ENCODE results near the gene CAPN7.

Gene CAPN7

DNA sequence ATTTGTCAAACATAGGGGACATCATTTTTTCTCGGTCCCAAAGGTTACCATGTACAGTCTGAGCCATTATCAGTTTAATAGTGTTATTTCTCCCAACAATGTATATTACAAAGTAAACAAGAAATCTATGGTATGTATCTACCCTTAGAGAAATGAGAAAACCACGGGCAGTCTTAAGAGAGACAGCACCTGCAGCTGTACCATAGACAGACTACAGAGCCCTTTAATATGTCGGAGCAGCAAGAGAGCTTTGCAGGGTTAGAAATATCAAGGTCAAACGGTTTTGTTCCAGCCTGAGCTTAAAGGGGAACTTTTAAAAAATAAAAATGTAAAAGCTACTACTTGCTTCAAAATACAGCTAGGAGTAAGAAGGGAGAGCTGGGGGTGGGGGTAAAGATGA is 73.2 kb downstream of the CAPN7 start:
- no peak for DNase-seq

DNA sequence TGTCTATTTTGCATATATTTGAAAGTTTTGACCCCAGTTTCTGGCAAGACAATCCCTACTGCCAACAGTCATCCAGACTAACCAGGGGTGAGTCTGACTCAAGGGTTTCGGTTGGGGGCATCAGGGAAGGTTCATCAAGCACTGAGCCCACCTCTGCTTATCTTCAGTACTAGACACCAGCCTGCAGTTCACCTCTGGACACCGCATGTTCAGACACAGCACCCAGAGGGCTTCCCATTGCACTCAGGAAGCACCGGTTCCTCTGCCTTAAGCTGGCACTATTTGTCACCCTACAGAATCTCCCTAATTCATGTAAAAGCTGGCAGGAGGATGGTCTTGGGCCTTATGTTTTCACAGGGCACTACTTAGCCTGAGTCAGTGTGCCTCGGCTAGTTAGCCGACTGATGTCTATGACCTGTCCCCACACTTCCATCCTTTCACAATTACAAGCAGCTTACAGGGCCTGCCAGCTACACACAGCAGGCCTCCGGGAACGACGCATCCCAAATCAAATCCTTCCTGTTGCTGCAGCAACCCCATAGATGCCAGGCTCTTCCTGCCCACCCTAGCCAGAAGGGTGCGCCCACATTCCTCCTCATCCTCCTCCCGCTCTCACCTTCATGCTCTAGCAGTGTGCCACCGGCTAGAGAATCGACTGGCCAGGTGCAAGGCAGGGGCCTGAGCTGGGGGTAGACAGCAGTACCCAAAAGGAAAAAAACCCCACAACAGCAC is 73.8 kb downstream of the CAPN7 start:
- no peak for DNase-seq

DNA sequence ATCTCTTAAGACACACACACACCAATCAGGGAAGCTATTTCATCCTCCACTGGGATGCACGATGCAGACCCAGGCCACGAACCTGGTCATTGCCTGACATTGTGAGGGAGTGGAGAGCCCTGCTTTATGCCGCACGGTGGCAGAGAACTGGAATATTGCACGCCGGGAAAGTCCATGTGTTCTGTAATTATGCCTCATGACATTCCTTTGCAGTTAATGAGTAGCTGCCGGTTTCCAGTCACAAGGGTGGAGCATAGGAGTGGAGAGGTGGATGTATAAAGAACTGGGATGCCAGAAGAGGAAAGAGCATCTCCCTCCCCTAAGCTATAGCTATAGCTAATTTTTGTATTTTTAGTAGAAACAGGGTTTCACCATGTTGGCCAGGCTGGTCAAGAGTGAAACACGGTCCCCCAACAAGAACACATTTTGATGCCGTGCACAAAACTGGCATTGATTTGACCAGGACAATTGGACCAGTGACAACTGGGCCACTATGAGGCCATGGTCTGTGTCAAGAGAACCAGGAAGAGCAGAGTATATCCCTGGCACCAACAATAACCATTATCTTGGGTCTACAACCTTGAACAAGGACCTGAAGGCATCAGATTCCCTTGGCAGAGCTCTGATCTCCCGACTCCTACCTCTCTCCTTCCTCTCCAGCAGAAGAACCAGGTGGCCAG is 74.9 kb downstream of the CAPN7 start:
- no peak for DNase-seq

DNA sequence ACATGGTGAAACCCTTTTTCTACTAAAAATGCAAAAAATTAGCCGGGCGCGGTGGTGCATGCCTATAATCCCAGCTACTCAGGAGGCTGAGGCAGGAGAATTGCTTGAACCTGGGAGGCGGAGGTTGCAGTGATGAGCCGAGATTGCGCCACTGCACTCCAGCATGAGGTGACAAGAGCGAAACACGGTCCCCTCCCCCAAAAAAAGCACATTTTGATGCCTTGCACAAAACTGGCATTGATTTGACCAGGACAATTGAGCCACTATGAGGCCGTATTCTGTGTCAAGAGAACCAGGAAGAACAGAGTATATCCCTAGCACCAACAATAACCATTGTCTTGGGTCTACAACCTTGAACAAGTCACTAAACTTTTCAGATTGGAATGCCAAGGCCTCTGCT is 75.8 kb downstream of the CAPN7 start:
- DNase-seq, result no peak

DNA sequence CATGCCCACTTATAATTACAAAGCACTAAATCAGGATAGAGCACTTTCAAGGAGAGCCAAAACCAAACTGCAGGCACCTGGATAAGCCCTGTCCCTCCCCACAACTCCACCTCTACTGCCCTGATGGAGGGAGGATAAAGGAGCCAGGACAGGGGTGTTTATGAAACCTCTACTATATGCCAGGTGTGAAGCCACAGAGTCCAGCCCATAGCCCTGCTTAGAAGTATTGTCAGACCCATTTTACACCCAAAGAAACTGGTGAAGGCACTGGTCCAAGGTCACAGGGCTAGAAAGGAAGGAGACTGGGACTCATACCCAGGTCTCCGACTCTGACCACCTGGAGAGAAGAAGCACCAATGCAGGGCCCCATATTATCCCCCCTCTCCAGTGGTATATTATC is 77.7 kb downstream of the CAPN7 start:
- no peak for DNase-seq

DNA sequence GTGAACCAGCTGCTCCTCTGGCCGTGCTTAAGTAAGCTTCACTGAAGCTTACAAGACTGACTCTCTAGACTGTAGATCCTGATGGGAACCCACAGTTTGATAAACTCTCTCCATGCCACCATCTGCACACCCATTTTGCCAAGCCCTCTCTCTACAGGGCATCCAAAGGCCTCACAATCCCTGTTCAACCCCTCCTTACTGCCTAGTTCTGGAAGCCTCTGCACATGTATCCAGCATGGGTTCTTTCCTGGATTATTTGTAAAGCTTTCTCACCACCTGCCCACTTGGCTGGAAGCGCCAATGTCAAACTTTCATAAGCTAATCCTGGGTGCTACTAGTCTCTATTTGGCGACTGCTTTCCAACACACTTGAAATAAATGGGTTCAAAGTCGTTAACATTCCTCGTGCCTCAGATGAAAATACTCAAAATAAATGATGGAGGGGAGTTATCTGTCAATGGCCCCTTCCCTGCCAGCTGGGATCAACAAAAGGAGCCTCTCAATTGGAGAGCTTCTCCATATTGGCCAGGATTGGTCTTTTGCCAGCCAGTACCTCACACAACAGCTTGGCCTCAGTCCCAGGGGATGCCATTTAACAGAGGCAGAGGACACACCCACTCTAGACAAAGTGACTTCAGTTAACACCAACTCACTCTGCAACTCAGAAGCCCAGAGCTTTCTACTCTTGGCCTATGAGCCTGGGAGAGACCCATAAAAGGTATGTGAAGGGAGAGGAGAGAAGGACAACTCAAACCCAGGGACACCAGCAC is 78.3 kb downstream of the CAPN7 start:
- DNase-seq, result no peak

DNA sequence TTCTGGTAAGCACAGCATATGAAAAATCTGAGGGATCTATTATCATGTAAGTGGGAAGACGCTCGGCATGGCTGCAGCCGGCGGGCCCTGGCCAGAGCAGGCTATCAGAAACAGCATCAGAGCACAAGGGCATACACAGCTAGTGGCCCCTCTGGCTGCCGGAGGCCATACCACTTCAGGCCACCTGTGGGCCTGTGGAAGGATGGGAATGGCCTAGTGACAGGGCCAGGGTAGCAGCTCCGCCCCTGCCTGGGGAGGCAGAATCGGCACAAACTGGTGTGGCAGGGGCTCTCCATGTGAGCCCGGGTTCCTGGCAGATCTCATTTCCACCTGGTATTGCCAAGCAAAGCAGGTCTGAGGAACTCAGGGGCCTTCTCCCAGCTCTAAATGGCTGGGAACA is 80.0 kb downstream of the CAPN7 start:
- no peak for DNase-seq

DNA sequence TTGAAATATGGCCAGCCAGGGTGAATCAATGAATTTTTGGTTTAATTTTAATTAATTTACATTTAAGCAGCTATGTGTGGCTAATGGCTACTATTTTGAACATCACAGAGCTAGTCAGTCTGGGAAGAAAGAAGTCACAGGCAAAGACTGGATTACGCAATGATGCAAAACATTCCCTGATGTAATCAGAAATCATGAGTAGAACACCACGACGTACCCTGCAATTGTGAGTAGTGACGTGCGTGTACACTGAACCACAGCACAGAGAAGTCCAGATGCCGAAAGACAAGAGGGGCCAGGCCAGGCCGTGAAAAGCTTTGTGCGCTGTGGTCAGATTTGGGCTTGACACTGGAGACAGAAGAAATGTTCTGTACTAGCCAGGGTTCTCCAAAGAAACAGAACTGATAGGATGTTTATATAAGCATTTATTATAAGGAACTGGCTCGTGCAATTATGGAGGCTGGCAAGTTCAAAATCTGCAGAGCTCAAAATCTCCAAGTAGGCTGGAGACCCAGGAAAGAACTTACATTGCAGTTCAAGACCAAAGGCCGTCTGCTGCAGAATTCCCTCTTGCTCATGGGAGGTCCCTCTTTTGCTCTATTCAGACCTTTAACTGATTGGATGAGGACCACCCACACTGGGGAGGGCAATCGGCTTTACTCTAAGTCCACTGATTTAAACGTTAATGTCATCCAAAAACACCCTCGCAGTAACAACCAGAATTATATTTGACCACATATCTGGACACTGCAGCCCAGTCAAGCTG is 81.7 kb downstream of the CAPN7 start:
- no peak for DNase-seq

DNA sequence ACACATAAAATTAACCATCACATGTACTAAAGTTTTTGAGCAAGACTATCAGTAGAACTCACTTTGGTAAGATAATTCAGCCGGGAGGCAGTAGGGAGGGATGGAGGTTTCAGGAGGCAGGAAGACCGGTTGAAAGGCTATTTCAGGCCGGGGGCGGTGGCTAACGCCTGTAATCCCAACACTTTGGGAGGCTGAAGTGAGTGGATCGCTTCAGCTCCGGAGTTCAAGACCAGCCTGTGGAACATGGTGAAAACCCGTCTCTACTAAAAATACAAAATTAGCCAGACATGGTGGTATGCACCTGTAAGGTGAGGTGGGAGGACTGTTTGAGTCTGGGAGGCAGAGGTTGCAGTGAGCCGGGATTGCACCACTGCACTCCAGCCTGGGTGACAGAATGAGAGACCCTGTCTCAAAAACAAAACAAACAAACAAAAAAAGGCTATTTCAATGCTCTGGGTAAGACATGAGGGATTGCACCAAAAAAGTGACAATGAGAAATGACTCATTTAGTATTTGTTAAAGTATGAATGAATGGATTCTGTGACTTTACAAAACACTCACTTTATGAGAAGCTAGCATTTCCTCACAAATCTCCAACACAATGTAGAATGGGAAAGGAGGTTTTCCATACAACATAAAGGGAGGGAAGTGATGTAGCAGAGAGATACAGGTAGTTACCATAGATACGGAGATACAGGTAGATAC is 82.4 kb downstream of the CAPN7 start:
- no peak for DNase-seq

DNA sequence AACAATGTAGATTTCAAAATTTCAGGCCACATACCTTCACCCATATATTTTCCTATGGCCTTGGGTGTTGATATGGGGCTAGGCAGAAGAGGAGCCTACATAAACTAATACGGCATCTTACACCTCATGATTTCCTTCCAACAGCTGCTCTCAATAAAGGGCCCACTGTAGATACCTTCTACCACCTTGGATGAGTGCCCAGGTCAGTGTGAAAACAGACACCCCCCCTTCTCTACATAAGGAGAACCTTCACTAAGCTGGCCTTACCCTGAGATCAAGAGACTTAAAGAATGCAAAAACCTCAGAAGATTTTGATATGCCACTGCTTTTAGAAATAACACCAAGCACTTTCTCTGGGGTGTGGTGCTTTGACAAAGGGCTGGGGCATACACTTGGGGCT is 83.6 kb downstream of the CAPN7 start:
- no peak for DNase-seq

DNA sequence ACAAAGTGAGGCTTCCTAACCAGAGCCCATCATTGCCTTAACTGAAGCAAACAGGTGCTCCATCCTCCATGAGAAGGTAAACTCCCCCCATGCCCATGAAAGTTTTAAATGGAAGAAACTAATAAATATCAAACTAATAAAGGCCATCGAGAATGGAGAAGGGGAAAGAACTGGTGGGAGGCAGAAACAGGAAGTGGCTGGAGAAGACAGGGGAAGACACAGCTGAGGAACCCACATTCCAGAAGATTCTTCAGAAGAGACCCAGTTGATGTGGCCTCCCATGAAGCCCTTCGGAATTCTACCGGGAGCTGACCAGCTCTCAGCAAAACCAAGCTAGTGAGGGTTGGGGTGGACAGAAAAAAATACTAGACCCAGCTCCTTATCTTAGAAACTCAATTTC is 84.7 kb downstream of the CAPN7 start:
- DNase-seq, result no peak

DNA sequence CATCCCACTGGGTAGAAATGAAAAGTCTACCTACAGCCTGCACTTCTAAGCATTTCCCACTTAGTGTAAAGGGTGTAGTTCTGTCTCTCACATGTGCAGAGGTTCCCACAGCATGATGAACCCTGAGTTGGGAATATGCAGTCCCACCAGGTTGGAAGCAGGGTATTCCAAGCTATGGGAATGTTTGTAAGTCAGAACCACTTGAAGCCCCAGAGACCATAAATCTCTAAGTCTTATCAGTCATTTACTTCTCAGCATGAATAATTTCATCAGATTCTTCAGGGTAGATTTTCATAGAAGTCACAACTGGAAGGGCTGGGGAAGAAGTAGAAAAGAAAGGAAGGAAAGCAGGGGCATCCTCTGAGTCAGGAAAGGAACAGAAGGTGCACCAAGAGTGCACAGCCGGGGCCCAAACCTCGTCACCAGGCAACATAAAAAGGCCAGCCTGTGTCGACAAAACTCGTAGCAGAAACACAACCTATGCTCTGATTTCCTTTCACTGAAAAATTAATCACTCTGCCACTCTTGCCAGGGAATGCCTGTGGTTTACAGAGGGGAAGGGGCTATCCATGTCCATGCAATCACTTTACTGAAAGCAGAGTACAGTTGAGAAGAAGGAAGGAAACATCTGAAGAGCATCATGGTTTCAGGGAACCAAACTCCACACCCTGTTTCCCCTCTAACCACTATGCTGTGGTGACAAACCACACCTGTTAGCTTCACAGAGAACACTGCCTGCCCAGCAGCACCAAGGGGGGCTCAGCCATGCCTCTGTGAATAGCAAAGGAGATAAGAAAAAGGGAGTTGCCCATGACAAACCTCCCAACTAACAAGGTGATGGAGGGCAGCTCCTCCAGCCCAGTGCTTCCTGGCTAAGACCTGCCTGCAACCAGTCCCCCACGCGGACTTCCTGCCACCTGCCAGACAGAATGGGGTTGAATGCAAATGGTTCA is 85.8 kb downstream of the CAPN7 start:
- peak; percentile 59 for DNase-seq

DNA sequence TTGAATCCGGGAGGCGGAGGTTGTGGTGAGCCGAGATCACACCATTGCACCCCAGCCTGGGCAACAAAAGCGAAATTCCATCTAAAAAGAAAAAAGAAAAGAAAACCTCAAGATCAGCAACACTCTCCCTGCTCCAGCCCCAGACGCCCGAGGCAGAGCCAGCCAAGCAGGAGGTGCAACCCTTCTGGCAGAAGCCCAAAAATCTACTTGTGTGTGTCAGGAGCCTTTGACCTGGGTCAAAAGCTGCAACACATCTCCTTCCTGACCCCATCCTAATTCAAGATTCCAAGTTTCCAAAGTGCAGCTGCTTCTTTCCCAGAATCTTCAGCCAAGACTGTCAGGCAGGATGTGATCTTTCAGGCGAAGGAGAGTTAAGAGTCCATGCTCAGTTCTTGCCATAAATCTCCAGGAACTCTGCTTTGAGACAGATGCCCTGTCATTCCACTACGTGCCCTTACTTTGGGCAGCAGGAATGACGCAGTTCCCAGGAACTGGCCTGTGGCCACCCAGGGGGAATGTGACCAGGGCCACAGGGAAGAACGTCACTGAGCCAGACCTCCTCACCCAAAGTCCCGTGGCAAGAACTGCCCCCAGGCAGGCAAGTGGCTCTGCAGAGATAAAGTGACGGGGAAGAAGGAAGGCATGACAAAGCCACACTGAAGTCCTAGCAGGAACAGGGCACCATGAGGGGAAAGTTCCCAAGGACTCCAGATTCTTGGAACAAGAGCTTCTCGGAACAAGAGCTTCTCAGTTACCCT is 86.9 kb downstream of the CAPN7 start:
- no peak for DNase-seq

DNA sequence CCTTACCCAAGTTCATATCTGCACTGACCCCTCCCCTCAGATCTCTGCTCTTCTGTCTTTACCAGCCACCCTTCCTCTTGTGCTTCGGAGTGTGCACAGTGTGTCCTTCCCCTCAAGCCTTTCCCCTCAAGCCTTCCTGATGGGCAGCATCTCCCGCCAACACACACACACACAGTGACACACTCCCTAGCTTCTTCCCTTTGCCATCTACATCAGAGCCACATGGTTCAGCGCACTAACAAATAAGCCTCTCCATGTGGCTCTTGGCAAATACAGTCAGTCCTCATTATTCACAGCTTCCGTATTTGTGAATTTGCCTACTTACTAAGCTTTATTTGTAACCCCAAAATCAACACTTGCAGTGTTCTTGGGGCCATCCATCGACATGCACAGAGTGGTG is 88.9 kb downstream of the CAPN7 start:
- no peak for DNase-seq

DNA sequence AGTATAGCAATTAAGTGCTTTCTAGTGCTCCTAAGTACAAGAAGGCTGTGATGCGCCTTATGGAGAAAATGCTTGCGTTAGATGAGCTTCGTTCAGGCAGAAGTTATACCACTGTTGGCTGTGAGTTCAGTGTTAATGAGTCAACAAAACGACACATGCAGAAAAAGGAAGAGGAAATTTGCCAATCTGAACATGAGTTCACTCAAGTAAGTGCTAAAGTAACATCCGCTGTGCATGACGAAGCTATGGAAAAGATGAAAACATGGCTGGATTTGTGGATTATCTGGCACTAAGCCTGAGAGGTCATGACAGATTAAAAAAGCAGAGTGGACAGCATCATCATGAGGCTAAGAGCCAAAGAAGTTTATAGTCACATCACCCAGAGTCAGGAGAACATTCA is 89.5 kb downstream of the CAPN7 start:
- no peak for DNase-seq

DNA sequence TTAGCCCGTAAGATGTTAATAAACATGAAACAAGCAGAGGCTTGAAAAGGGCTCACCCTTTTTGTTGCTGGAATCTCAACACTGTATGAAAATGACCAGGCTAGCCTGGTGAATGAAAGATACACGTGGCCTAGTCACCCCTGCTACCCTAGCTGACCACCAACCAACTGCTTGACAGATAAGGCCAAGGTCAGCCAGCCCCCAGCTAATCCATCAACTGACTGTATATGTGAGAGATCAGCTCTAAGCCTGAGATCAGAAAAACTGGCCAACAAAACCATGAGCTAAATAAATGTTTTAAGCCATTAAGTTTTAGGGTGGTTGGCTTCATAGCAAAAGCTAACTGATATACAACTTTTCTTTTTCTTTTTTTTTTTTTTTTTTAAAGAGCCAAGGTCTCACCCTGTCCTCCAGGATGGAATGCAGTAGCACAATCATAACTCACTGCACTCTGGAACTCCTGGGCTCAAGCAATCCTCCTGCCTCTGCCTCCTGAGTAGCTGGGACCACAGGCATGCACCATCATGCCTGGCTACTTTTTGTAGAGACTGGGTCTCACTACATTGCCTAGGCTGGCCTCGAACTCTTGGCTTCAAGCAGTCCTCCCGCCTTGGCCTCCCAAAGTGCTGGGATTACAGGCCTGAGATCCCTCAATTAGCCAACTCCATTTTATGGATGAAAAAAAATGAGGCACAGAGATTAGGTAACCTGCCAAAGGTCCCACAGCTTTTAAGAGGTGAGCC is 91.7 kb downstream of the CAPN7 start:
- DNase-seq, result no peak

DNA sequence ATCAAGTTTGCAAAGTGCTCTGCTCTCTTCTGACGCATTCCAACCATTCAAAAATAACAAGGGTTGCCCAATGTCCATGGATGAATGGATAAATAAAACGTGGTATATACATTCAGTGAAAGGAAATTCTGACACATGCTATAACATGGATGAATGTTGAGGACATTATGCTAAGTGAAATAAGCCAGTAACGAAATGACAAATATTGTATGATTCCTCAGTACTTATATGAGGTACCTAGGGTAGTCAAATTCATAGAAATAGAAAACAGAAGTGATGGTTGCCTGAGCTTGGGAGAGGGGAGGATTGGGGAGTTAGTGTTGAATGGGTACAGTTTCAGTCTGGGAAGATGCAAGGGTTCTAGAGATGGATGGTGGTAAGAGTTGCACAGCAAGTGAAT is 92.5 kb downstream of the CAPN7 start:
- DNase-seq, result no peak

DNA sequence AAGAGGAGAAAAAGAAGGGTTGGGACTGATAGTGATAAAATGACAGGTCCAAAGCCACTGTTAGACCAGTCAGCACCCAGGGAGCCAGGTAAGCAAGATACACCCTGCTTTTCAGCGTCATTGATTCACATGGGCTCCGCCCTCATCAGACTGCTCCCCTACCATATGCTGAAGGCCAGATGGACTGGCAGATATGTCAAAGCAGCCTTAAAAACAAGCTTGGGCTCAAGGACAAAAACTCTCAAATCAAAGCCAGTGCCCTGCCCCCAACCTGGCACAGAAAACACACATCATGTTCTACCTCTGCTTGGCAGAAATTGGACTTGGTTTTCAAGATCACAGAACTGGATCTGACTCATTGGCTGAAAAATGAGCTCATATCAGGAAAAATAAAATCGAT is 93.0 kb downstream of the CAPN7 start:
- no peak for DNase-seq

DNA sequence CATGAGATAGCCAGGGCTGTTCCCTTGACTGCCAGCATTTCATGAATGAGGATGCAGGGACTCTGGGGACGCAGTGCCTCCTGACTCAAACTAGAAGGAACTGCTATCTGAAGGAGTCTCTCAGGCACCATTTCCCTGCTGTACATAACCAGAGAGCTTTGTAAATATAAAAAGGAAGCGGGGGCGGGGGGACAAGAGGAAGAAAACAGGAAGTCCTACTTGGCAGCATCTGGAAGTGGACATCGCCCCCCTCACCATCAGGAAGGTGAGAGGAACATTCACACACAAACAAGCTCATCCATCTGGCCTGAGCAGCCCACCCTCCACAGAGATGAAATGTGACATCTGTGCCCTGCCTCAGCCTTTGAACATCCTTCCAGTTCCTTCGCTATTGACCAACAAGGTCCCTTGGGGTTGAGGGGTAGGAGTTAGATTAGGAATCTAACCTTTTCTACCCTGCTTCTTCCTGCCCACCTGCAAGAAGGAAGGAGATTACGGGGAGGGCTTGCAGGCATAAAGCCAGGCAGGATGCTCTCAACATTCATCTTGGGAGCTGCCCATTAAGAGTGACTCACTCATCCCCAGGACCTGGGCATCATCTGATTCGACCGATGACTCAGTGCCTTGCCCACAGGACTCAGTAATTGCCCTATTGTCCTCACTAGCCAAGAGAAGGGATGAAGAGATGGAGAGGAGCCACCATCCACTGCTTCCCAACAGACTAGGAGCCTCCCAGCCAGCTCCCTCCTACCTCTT is 94.5 kb downstream of the CAPN7 start:
- DNase-seq, result no peak

Data from CD4-positive, alpha-beta T cell treated with Interleukin-17A for 4 hours (primary cell).